Progenitor cell of endocrine pancreas (in vitro differentiated cells): ENCODE results near the gene ACER1. TPM values are rescaled to one million over a fixed set of nuclear protein-coding genes. Genes with fewer than 3 reads are reported as not detected.
A peak's percentile ranks its signal among the peaks of the same experiment; 100 is the strongest.

ENCODE experiments used
- DNase-seq: peaks from one replicate; pipeline ENCODE4 v3.0.0; 2021; ENCODE audit warnings: low spot score; ENCODE audit not compliant: unreplicated experiment
- H3K27ac Mint-ChIP-seq: 2 replicates; pipeline ENCODE4 v1.8.0; 2021; ENCODE audit warnings: mild to moderate bottlenecking, moderate library complexity, mixed read lengths
- H3K27me3 Mint-ChIP-seq: 2 replicates; pipeline ENCODE4 v1.8.0; 2021; ENCODE audit warnings: mixed read lengths
- H3K36me3 Mint-ChIP-seq: 2 replicates; pipeline ENCODE4 v1.8.0; 2022; ENCODE audit warnings: mixed read lengths; ENCODE audit not compliant: insufficient read depth
- H3K4me1 Mint-ChIP-seq: 2 replicates; pipeline ENCODE4 v1.8.0; 2021; ENCODE audit warnings: low read depth, mixed read lengths
- H3K4me3 Mint-ChIP-seq: 2 replicates; pipeline ENCODE4 v1.8.0; 2021; ENCODE audit warnings: low read depth, mild to moderate bottlenecking, moderate library complexity, mixed read lengths
- H3K9me3 Mint-ChIP-seq: 2 replicates; pipeline ENCODE4 v1.8.0; 2021; ENCODE audit warnings: low read depth, mixed read lengths
- CTCF ChIP-seq: fragments of 200-600 bp; sonication (generic); IDR thresholded peaks from one replicate; pipeline ENCODE4 v1.5.0; 2021; ENCODE audit warnings: antibody characterized with exemption, mild to moderate bottlenecking; ENCODE audit not compliant: unreplicated experiment
- total RNA-seq: library from RNA; stranded (reverse); gene quantifications from 2 replicates; pipeline ENCODE4 v1.2.1, GENCODE V29; 2021

ACER1 gene
- total RNA-seq, 1 donor from 2014 or later, result not detected

- peaks cover 74% of the 10 kb centered on the region for H3K4me1 Mint-ChIP-seq
- peaks cover 14% of the 10 kb centered on the region for H3K36me3 Mint-ChIP-seq
- H3K9me3 Mint-ChIP-seq, result no peaks in the 10 kb centered on the region
- H3K27ac Mint-ChIP-seq, result peak overlapping the region; percentile 80
- DNase-seq, result no peak
- H3K27me3 Mint-ChIP-seq, result no peaks in the 10 kb centered on the region
- no peak for TF ChIP-seq CTCF
- H3K4me3 Mint-ChIP-seq, result peak overlapping the region; percentile 11
These were observed 60.4 kb downstream of the ACER1 start for GRCh38 chr19:6272913-6273600.

- no peak for DNase-seq
- Mint-ChIP-seq H3K9me3 (no peaks in the 10 kb centered on the region), H3K4me1 (peaks cover 74% of the 10 kb centered on the region), H3K4me3 (peak overlapping the region; percentile 54), H3K36me3 (peaks cover 15% of the 10 kb centered on the region), H3K27ac (peak overlapping the region; percentile 90), H3K27me3 (no peaks in the 10 kb centered on the region)
- no peak for TF ChIP-seq CTCF
These were observed 61.0 kb downstream of the ACER1 start for GRCh38 chr19:6272411-6272791.

- Mint-ChIP-seq H3K9me3 (no peaks in the 10 kb centered on the region), H3K4me3 (peak overlapping the region; percentile 45), H3K4me1 (peaks cover 72% of the 10 kb centered on the region), H3K36me3 (peaks cover 17% of the 10 kb centered on the region), H3K27me3 (no peaks in the 10 kb centered on the region), H3K27ac (peak overlapping the region; percentile 90)
- no peak for TF ChIP-seq CTCF
- DNase-seq, result no peak
These were observed 61.5 kb downstream of the ACER1 start for GRCh38 chr19:6271721-6272410.

GRCh38 chr19:6271251-6271650 is 62.2 kb downstream of the ACER1 start:
- H3K36me3 Mint-ChIP-seq, result peaks cover 19% of the 10 kb centered on the region
- H3K4me3 Mint-ChIP-seq, result peak overlapping the region; percentile 14
- H3K27me3 Mint-ChIP-seq, result no peaks in the 10 kb centered on the region
- peaks cover 66% of the 10 kb centered on the region for H3K4me1 Mint-ChIP-seq
- peak; percentile 18 for TF ChIP-seq CTCF
- peak overlapping the region; percentile 90 for H3K27ac Mint-ChIP-seq
- DNase-seq, result no peak
- H3K9me3 Mint-ChIP-seq, result no peaks in the 10 kb centered on the region

GRCh38 chr19:6270822-6271221 is 62.6 kb downstream of the ACER1 start:
- Mint-ChIP-seq H3K27ac (peak overlapping the region; percentile 90), H3K4me3 (no peak overlapping the region), H3K9me3 (no peaks in the 10 kb centered on the region), H3K36me3 (peaks cover 19% of the 10 kb centered on the region), H3K4me1 (peaks cover 63% of the 10 kb centered on the region), H3K27me3 (no peaks in the 10 kb centered on the region)
- no peak for TF ChIP-seq CTCF
- DNase-seq, result no peak
